Measurements from ENCODE around the gene TTN.

The TTN gene

DNA sequence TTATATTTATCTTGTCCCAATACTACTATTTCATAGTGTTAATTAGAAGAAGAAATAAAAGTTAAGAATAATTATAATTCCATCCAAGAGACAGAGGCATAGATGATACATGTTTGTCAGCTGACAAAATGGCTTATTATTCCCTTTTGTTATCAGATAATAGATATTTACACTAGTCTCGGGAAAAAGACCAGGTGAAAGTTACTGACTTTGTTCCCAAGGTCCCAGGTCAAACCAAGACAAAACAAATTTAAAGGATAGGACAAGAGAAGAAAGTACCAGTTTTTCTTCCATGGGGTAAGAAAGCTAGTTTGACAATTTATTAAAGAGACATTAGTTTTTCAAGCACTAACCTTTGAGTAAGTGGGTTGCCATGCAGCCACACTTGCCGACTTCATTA, 73.2 kb downstream of the TTN start:
- Histone ChIP-seq H3K27me3 (replicated peaks; ENCODE audit: control insufficient read depth, insufficient read depth, low read length) (no peaks in the 10 kb centered on the region), H3K36me3 (ENCODE audit: control insufficient read depth, insufficient read depth, low read length) (no peaks in the 10 kb centered on the region), H3K4me3 (replicated peaks; ENCODE audit: low read depth, low read length) (no peak overlapping the region)
- no peak for DNase-seq (ENCODE audit: extremely low read depth, insufficient read length)
- TF ChIP-seq, protein P1, sequence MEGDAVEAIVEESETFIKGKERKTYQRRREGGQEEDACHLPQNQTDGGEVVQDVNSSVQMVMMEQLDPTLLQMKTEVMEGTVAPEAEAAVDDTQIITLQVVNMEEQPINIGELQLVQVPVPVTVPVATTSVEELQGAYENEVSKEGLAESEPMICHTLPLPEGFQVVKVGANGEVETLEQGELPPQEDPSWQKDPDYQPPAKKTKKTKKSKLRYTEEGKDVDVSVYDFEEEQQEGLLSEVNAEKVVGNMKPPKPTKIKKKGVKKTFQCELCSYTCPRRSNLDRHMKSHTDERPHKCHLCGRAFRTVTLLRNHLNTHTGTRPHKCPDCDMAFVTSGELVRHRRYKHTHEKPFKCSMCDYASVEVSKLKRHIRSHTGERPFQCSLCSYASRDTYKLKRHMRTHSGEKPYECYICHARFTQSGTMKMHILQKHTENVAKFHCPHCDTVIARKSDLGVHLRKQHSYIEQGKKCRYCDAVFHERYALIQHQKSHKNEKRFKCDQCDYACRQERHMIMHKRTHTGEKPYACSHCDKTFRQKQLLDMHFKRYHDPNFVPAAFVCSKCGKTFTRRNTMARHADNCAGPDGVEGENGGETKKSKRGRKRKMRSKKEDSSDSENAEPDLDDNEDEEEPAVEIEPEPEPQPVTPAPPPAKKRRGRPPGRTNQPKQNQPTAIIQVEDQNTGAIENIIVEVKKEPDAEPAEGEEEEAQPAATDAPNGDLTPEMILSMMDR (IDR thresholded peaks at IDR 0.05; ENCODE audit: insufficient read depth, low read length, poor library complexity, severe bottlenecking): no peak

DNA sequence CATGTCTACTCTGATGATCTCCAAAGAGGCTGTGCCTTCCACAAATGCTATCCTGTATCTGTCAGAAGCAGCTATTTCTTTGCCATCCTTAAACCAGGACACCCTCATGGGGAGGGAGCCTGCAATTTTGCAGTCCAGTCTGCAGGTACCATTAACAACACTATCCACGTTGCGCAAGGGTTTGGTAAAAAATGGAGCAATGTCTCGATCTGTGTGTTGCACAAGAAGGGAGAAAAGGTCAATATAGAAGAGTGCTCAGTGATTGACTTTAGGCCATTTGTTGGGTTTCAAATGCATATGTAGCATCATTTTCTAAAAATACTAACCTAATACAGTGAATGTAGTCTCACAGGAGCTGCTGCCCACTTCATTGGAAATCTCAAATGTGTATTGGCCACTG, 74.3 kb downstream of the TTN start:
- Histone ChIP-seq H3K36me3 (ENCODE audit: control insufficient read depth, insufficient read depth, low read length) (no peaks in the 10 kb centered on the region), H3K27me3 (replicated peaks; ENCODE audit: control insufficient read depth, insufficient read depth, low read length) (no peaks in the 10 kb centered on the region), H3K4me3 (replicated peaks; ENCODE audit: low read depth, low read length) (no peak overlapping the region)
- TF ChIP-seq, protein P1 (IDR thresholded peaks at IDR 0.05; ENCODE audit: insufficient read depth, low read length, poor library complexity, severe bottlenecking): no peak
- DNase-seq (ENCODE audit: extremely low read depth, insufficient read length): no peak

DNA sequence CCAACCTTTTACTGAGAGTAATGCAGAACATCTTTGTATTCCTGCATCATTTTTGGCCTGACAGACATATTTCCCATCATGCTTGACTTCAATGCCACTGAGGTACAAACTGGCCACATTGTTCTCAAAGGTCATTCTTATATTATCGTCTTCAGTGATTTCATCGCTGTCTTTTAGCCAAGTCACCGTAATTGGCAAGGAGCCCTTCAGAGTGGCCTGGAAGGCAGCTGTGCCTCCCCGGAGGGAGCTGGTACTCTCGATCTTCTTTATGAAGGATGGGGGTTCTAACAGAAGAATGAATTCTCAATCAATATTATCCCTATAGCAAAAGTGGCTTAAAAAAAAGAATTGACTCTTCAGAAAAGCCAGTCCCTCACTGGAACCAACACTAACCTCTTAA, 75.9 kb downstream of the TTN start:
- TF ChIP-seq, protein P1 (IDR thresholded peaks at IDR 0.05; ENCODE audit: insufficient read depth, low read length, poor library complexity, severe bottlenecking): no peak
- no peaks in the 10 kb centered on the region for H3K27me3 ChIP-seq (replicated peaks; ENCODE audit: control insufficient read depth, insufficient read depth, low read length)

DNA sequence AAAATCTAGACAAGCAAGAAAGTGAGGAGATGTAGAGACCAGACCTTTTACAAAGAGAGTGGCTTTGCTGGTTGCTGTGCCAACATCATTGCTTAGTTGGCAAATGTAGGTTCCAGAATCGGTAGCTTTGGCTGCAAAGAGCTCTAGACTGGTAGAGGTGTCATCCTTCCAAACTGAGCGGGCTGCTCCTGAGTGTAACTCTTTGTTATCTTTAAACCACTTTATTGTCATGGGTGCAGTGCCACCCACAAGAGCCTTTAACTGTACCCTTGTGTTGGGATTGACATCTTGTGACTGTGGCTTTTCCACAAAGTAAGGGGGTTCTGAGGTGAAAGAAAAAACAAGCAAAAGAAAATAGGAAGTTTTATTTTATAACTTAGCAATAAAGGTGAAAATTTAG, 77.2 kb downstream of the TTN start:
- no peak for DNase-seq (ENCODE audit: extremely low read depth, insufficient read length)
- H3K36me3 ChIP-seq (ENCODE audit: control insufficient read depth, insufficient read depth, low read length): no peaks in the 10 kb centered on the region
- TF ChIP-seq, protein P1 (IDR thresholded peaks at IDR 0.05; ENCODE audit: insufficient read depth, low read length, poor library complexity, severe bottlenecking): no peak
- H3K27me3 ChIP-seq (replicated peaks; ENCODE audit: control insufficient read depth, insufficient read depth, low read length): no peaks in the 10 kb centered on the region
- no peak overlapping the region for H3K4me3 ChIP-seq (replicated peaks; ENCODE audit: low read depth, low read length)

More for the DNA sequence above, 75.9 kb downstream of the TTN start:
- no peak for DNase-seq (ENCODE audit: extremely low read depth, insufficient read length)
- H3K36me3 ChIP-seq (ENCODE audit: control insufficient read depth, insufficient read depth, low read length): no peaks in the 10 kb centered on the region
- no peak overlapping the region for H3K4me3 ChIP-seq (replicated peaks; ENCODE audit: low read depth, low read length)

DNA sequence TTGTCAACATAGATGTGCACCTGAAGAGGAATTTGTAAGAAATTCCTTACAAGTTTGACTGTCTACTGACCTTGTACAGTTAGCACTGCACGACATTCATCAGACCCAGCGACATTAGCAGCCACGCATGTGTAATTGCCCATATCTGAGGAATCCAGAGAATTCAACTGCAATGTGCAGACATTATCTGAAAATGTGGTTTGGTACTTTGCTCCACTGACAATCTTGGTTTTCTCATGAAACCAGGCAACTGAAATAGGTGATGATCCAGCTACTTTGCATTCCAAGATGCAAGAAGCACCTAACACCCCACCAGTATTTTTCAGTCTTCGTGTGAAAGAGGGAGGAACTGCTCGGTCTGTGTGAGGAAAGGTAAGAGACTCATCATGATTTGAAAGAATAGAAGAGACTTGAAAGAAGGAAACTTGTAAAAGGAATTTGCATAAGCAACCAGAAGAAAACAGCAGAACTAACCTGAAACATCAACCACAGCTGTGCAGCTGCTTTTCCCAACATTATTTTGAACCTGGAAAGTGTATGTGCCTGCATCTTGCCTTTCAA, 83.4 kb downstream of the TTN start:
- Histone ChIP-seq H3K4me3 (replicated peaks; ENCODE audit: low read depth, low read length) (no peak overlapping the region), H3K36me3 (ENCODE audit: control insufficient read depth, insufficient read depth, low read length) (no peaks in the 10 kb centered on the region), H3K27me3 (replicated peaks; ENCODE audit: control insufficient read depth, insufficient read depth, low read length) (no peaks in the 10 kb centered on the region)
- TF ChIP-seq, protein P1 (IDR thresholded peaks at IDR 0.05; ENCODE audit: insufficient read depth, low read length, poor library complexity, severe bottlenecking): no peak
- DNase-seq (ENCODE audit: extremely low read depth, insufficient read length): no peak

DNA sequence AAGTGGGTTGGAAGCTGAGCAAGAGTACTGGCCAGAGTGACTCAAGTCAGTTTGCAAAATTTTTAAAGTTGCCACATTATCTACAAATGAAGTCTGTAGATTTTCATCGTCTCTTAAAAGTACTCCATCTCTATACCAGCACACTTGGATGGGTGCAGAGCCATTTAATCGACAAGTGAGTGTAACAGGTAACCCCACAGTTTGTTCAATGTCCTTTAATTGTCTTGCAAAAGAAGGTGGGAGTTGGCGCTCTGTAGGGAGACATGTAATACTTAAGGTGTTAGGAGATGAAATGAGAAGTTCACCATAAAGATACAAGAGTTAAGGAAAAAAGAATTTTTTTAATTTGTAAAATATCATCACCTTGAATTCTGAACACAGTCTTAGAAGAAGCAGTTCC, 84.9 kb downstream of the TTN start:
- H3K36me3 ChIP-seq (ENCODE audit: control insufficient read depth, insufficient read depth, low read length): no peaks in the 10 kb centered on the region
- no peaks in the 10 kb centered on the region for H3K27me3 ChIP-seq (replicated peaks; ENCODE audit: control insufficient read depth, insufficient read depth, low read length)
- H3K4me3 ChIP-seq (replicated peaks; ENCODE audit: low read depth, low read length): no peak overlapping the region
- DNase-seq (ENCODE audit: extremely low read depth, insufficient read length): no peak
- TF ChIP-seq, protein P1 (IDR thresholded peaks at IDR 0.05; ENCODE audit: insufficient read depth, low read length, poor library complexity, severe bottlenecking): no peak
